ENCODE data around the gene AGPAT3.

AGPAT3 gene

DNA sequence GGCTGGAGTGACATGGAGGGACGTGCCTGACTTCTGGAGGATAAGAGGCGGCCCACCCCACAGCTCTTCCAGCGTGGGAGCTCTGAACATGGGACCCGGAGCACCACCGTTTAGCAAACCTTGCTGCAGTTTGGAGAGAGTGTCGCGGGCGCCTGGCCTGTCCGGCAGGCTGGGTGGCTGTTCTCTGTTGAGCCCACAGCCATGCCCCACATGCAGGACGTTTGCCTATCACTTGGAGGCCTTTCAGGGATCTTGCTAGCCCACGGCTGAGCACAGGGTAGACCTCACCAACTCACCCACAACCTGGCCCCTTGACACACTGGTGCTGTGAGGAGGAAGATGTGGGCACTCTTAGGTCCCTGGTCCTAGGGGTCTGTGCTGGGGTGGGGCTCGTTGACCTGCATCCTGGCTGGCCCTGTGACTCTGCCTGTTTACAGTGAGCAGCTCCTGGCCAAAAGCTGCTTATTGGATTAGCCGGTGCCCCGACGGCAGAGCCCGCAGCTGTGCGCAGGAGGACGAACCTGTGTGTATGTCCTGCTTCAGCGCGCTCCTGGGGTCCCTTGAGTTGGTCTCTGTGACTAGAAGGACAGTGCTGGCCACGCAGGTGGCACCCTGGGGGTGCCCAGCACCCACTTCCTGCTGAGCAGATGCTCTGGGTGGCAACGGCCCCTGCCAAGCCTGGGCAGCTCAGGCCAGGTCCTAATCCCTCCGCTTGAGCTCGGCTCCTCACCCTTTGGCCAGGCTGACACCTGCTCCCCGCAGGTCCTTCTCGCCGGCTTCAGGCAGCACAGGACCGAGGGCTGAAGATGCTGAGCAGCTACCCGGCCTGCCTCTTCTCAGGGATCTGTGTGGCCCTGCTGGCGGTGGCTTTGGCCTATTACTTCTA lies 74.7 kb downstream of the AGPAT3 start:
- DNase-seq: no peak

DNA sequence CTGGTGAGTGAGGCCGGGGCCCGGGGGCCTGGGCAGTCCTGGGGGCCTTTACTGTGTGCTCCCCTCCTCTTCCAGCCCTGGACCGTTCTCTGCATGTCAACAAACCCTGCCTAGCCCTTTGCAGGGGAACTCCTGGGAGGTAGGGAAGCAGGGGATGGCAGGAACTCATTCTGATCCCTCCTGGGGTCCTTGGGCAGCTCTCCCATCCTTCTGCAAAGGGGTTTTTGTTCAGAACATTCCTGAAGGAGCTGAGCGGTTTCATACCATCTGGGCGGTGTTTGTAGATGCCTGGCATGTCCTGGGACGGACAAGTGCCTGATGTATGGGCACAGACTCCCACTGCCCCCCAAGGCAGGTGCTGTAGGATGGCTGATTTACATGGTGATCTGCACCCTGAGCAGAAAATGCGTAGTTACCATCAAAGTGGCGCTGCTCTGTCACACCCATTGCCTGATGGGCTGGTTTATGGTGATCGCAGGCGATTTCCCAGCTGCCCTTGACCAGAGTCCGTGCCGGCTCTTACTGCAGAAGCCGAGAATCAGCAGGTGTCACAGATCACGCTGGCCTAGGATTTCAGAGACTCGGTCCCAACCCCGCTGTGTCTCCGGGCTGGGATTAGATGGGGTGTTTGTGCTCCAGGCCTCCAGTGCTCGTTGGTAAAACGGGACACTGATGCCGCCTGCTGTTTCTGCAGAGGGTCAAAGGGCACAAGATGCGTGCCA lies 75.5 kb downstream of the AGPAT3 start:
- no peak for DNase-seq

DNA sequence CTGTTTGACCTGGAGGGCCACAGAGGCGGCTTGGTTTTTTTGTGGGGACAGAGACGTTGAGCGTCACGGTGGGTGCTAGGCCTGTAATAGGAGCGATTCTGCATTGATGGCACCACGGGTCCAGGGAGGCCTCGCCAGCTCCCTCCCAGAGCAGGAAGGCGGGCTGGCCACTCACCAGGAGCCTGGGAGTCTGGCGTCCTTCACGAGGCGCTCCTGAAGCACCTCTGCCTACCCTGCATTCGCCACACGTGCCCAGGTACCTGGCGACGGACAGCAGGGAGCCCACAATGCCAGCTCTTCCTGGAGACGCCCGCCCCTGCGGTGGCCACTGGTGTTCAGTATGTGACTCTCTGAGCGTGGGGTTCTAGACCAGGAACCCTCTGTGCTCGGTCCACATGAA lies 77.2 kb downstream of the AGPAT3 start:
- DNase-seq: no peak

DNA sequence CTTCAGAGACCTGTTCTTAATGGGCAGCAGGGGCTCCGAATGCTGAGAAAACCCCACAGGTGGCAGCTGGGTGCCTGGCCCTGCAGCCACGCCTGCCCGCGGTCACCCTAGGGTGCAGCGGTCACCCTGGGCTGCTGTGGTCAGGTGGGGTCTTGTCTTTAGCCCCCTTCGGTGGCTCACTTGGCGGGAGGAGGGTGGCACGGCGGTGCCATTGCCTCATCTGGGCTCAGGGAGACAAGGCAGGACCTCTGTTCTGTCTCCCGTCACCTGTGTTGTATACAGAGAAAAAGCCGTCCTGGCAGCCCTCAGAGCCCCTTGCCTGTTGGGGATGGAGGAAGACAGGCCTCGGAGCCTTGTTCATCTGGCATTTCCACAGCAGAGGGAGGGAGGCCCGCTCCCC lies 77.6 kb downstream of the AGPAT3 start:
- DNase-seq: no peak

DNA sequence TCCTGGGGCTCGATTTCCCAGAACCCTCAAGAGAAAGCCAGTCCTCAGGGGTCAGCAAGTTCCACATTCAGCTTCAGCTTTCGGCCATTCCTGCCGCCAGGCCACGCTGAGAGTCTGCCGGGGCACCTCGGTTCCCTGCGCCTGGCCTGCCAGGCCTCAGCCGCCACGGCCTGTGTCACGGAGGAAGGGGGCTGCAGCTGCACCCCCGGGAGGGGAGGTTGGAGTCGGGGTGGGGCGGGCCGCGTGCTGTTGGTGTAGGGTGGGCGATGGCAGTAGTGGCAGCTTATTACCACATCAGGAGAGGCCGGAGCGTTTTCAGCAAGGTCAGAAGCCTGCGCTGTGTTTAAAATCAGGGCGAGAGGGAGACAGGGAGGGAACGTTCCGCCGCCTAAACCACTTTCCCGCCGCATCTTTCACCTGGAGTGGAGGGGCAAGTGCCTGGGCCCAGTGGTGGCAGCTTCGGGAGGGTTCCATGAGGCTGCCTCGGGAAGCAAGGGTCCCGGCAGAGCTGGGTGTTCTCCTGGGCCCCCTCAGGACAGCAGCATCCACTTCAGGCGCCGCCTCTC lies 78.6 kb downstream of the AGPAT3 start:
- no peak for DNase-seq

DNA sequence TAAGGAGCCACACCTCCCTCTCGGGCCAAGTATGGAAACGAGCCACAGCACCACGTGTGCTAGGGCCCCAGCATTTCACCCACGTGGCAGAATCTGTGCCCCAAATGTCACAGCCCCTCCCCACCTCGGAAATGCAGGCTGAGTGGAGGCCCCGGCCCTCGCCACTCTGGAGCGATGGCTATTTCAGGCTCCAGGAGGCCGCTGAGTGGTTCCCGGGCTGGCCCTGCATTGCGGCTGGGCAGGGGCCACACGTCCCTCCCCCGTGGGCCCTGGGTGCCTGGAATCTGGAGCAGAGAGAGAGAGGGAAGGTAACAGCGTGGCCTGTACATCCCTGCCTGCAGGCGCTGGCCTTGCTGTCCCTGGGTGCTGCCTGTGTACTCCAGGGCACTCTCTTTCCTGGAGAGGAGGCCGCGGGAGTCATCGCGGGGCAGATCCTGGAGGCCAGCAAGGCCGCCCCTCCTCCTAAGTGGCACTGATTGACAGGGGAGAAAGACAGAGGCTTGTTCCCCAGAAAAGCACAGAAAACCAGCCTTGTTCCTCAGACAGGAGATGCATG lies 79.1 kb downstream of the AGPAT3 start:
- no peak for DNase-seq

DNA sequence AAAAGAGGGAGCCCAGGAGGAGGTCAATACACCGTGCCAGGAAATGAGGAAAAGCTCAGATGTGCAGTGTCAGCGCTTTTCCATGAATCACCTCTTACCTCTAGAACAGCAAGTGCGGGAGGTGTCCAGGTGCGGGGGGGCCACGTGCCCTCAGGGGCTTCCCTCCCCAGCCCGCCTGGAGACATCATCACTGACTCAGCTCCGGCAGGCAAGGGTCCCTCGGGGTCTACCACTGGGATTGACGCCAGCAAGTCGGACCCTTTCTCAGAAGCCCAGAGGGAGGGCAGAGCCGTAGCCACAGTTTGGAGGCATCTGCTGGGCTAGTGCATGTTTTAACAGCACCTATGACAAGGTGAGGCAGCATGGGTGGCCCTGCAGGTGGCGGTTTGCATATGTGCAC lies 79.7 kb downstream of the AGPAT3 start:
- no peak for DNase-seq

DNA sequence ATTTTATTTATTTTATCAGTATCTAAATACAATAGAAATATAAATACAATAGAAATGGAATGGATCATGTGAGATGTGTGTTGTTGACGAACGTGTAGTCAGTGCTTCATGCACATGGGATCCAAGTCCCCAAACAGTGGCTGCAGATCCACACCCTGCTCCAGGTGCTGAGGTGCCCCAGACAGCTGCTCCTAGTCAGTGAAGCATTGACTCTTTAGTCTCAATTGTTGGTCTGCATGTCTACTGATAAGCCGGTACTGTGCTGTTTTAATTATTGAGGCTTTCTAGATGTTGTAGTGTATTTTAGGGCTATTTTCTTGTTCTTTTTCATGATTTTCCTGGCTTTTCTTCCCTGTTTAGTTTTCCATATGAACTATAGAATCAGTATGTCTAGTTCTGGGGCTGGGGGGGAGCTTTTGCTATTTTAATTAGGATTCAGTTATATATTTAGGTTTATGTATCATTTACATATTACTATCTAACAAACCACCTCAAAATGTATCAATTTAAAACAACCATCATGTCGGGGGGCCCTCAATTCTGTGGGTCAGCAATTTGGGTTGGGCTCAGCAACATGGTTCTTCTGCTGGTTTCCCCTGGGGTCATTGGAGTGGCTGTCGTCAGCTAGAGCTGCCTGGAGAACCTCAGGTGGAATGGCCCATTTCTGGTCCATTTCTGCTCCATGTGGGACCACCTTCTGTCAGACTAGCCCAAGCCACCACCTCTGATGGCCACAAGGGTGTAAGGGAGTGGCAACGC lies 83.9 kb downstream of the AGPAT3 start:
- no peak for DNase-seq

DNA sequence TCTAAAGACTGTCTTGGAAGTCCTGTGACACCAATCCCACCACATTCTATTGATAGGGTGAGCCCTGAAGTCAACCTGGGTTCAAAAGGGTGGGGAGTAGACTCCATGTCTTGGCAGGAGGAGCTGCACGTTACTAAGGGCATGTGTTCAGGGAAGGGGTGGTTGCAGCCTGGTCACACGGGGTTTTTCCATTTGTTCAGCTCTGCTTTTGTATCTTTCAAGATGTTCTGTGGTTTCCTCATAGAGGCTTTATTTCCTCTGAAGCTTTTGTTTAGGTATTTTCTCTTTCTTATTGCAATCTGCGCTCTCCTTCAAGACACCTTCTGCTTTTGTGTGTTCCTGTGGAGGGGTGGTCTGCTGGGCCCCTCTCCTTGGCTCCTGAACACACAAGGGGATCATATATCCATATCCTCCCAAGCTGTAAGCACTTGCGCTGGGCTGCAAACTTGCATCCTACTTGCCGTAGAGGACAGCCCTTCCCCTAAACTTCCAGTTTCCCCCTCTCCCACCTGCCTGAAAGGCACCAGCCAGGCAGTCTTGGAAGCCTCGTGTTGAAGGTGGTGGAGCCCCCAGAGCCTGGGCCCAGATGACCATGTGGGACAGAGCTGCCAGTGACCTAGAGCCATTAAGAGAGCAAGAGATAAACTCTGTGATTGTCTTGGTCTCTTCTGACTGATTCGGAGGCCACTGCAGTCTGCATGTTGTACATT lies 84.6 kb downstream of the AGPAT3 start:
- no peak for DNase-seq

DNA sequence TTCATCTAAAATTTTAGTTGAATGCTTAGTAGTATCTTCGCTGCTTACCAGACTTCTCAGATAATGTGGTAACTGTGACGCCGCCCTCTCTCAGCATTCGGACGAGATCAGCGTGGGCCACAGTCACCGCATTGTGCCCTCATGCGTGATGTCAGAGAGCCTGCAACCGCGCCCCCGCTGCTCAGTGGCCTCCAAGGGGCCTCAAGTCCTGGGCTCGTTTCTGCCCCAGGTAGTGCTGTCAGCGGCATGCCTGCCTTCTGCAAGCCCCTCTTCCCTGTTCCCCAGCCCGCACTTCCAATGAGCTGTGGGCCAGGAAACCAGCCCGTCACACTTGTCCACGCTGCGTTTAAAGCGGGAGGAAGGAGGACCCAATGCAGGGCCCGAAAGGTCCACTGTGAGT lies 85.5 kb downstream of the AGPAT3 start:
- DNase-seq: no peak

DNA sequence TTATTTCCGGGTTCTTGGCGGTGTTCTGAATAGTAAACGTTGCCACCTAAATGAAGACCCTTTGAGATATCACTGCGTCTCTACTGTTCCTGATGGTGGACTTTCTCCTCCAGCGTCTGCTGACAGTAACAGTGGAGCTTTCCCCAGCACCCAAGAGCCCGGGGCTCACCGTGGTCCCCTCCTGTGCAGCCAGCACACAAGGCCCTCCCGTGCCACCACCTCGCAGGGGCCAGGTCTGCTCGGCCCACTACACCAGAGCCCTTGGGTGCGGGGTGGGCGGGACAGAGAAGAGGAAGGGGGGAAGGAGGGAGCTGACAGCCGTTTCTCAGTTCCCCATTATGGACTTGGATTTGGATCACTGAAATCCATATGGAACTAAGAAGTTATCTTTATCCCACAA lies 85.9 kb downstream of the AGPAT3 start:
- no peak for DNase-seq

DNA sequence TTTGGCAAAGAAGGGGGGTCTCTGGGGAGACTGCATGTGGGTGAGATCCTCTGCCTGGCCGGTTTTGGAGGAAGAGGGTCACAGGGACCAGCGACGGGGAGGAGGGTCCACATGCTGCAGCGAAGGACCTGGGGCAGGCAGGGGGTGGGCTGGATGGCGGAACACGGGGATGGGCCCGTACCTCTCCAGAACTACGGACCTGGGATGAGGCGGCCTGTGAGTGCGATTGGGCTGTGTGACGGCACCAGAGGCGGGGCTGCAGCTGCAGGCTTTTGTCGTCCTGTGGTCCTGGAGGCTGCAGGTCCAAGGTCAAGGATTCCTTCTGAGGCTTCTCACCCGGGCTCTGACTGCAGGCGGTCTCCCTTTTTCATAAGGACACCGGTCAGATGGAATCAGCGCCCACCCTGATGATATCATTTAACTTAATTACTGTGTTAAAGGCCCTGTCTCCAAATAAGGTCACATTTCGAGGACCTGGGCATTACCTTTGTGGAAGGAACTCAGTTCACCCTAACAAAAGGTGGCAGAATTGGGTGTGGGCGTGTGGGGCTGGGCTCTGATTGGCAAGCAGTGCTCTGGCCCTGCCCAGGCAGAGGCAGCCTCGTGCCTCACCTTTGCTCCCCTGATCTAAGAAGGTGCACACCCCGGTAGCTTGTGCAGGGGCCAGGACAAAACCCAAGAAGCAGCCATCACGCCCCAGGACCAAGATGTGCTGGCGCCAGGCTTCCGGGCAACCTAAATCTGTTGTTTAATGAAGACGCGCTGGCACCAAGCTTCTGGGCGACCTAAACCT lies 87.1 kb downstream of the AGPAT3 start:
- no peak for DNase-seq

DNA sequence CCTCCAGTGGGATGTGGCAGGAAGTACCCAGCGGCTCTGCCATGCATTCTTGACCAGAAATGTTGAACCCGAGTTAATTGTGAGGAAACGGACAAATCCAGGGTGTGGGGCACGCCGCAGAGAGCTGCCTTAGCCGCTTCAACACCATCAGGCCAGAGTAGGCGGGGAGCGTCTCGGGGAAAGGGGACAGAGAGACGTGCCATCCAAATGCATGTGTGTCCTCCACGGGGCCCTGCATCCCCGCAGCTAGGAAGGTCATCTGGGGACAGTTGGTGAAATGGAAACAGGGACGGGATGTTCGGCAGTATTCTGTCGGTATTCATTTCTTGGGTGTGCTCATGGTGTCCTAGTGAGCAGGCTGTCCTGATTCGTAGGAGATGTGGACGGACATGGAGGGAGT lies 88.0 kb downstream of the AGPAT3 start:
- DNase-seq: no peak

DNA sequence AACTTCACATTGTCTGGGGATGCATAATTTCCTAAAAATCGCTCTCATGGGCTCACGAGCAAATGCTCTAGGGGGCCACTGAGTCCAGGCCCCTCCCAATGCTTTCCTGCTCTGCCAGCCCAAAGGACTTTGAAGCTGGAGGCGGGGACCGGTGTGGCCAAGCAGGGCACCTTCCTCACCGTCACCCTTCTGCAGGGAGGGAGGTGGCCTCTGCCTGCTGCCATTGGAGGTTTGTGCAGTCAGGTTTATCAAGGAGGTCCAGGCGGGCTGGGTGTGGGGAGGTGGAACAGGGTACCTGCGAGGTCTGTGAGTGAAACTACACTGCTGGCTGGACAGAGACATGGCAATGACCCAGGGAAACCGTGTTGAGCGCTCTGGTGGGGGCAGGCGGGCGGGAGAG lies 89.0 kb downstream of the AGPAT3 start:
- no peak for DNase-seq

DNA sequence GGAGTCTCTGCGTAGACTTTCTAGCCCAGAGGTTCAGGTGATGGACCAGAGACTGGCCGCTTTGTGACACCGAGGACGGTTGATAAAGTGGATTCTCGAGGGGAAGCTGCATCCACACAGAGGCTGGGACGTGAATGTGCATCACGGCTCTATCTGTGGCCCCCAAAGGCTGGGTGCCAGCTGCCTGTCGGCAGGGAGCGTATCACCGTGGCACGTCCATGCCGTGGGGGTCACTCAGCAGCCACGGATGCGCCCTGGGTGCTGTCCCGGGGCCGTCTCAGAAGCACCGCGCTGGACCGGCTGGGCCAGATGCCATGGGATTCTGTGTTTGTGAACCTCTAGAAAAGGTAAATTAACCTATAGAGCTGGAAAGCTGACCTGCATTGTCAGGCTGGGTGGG lies 89.9 kb downstream of the AGPAT3 start:
- no peak for DNase-seq

DNA sequence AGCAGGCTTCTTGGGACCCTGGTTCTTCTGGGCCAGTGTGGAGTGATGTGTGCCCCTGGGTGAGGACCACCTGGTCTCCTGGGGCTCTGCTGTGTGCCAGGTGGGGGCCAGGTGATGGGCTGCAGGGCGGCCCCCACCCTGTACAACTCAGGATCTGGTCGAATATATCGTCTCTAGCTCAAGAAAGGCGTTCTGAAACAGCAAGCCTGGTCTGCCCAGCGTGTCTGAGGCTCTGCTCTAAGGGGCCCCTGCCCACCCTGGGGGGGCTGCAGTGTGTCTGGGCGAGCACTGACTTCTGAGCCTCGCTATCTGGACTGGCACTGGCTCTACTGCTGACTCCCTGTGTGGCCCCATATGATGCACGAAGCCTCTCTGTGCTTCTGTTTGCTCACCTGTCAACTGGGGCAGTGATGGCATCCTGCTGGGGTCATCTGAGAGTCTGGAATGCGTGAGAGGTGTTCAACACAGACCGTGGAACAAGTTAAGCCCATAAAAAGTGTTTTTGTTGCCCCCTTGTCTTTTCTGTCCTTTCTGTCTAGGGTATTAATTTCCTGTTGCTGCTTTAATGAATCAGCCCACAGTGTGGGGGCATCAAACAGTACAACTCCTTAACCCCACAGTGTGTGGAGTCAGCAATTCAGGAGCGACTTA lies 91.1 kb downstream of the AGPAT3 start:
- DNase-seq: no peak

DNA sequence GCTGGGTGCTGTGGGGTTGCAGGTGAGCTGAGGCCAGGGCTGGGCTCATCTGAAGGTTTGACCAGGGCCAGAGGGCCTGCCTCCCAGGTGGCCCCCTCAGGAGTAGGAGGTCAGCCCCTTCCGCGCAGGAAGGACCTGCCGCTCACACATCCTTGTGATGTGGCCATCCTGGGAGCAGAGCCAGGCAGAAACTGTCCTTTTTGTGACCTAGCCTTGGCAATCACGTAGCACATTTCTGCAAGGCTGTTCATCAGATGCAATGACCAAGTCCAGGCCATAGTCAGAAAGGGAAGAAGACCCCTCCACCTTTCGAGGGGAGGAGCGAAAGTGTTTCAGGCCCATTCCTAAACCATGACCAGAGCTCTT lies 91.6 kb downstream of the AGPAT3 start:
- no peak for DNase-seq

DNA sequence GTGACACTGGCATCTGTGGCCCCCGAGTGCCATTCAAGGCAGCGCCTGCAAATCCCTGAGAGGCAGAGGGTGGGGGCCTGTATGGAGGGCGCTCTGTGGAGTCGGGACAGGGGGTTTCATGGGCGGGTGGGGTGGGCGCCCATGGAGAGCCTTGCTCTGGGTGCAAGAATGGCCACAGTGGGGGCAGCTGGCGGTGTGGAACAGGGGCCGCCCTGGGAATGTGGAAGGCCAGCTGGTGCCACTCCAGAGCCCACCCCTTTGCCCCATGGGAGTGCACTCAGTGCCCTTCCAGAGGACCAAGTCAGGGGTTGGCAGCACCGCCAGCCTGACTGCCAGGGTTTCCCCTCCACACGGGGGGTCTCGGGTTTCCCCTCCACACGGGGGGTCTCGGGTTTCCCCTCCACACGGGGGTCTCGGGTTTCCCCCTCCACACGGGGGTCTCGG lies 92.1 kb downstream of the AGPAT3 start:
- no peak for DNase-seq

DNA sequence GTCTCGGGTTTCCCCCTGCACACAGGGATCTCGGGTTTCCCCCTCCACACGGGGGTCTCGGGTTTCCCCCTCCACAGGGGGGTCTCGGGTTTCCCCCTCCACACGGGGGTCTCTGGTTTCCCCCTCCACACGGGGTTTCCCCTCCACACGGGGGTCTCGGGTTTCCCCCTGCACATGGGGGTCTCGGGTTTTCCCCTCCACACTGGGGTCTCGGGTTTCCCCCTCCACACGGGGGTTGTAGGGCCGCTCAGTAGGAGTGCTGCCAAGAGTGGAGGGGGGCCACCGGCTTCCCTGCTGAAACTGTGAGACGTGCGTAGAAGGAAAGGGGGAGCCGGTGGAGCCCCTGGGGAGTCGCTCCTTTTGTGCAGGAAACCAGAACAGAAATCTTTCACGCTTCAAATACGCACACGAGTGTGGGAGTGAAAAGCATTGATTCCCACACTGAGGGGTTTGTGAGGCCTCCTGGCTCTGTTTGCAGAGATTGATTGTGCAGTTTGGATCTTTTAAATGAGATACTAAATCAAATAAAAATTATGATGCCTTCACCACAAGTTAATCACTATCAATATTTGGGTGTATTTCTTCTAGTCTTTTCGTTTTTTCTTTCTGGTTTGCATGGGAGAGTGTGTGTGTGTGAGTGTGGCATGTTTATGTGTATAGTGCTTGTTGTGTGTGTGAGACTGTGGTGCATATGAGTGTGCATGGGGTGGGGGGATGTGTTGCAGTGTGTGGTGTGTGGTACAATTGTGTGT lies 92.8 kb downstream of the AGPAT3 start:
- no peak for DNase-seq
